Measurements from ENCODE around the gene IL10RB. TPM values are rescaled to one million over a fixed set of nuclear protein-coding genes. Genes with fewer than 3 reads are reported as not detected.
A peak's percentile ranks its signal among the peaks of the same experiment; 100 is the strongest.

IL10RB gene
- total and polyA plus RNA-seq, 2 of the 13 experiments (the other 11 are each of a cell fraction or from before 2014, with no cell fraction given) = 17.4 to 18.2 TPM

GRCh38 chr21:33266050-33266788 is at the start of gene IL10RB (continued):
- TF ChIP-seq ZBTB42 (CRISPR knock-in tag; IDR thresholded peaks at IDR 0.05) (no peak), RFXAP (CRISPR knock-in tag; IDR thresholded peaks at IDR 0.05; ENCODE audit: borderline replicate concordance) (no peak), KLF9 (CRISPR knock-in tag; IDR thresholded peaks at IDR 0.05; ENCODE audit: low read depth) (no peak), ZNF589 (CRISPR knock-in tag; conservative IDR thresholded peaks at IDR 0.05) (no peak), ZNF674 (CRISPR knock-in tag; IDR thresholded peaks at IDR 0.05; ENCODE audit: low read depth) (no peak), MBD4 (IDR thresholded peaks at IDR 0.05; ENCODE audit: borderline replicate concordance, low read length) (no peak), NFRKB (IDR thresholded peaks at IDR 0.05) (no peak), E2F2 (CRISPR knock-in tag; IDR thresholded peaks at IDR 0.05; ENCODE audit: borderline replicate concordance) (no peak), ZNF790 (CRISPR knock-in tag; IDR thresholded peaks at IDR 0.05; ENCODE audit: borderline replicate concordance) (no peak), KDM6A (CRISPR knock-in tag; IDR thresholded peaks at IDR 0.05; ENCODE audit: low read depth) (no peak), JARID2 (CRISPR knock-in tag; IDR thresholded peaks at IDR 0.05; ENCODE audit: insufficient replicate concordance) (no peak), CERS6 (CRISPR knock-in tag; IDR thresholded peaks at IDR 0.05) (no peak), ZBTB33 (CRISPR knock-in tag; IDR thresholded peaks at IDR 0.05) (no peak), ZNF331 (CRISPR knock-in tag; IDR thresholded peaks at IDR 0.05) (0 out of 2 replicates have a peak, but pooled peaks have one; percentile 40), HINFP (CRISPR knock-in tag; IDR thresholded peaks at IDR 0.05; ENCODE audit: low read depth) (no peak), ZNF292 (CRISPR knock-in tag; IDR thresholded peaks at IDR 0.05; ENCODE audit: borderline replicate concordance, low read depth) (peak; percentile 49; the same call in 1 of the 2 replicates), ZFP90 (CRISPR knock-in tag; IDR thresholded peaks at IDR 0.05; ENCODE audit: borderline replicate concordance) (no peak), ZNF501 (CRISPR knock-in tag; IDR thresholded peaks at IDR 0.05) (no peak; the same call in 1 of the 2 replicates), DZIP1 (CRISPR knock-in tag; IDR thresholded peaks at IDR 0.05) (no peak), FOXO4 (CRISPR knock-in tag; conservative IDR thresholded peaks at IDR 0.05) (no peak)
